Neuronal stem cell (in vitro differentiated cells): ENCODE data around the gene SDHB.

Experiments
- DNase-seq: peaks from one replicate; pipeline ENCODE4 v3.0.0-alpha.2; 2013; ENCODE audit warnings: low spot score
- H2AFZ ChIP-seq: one replicate; pipeline ENCODE4 v1.6.1; 2013; ENCODE audit warnings: mild to moderate bottlenecking, low read length, inconsistent platforms
- H2AK5ac ChIP-seq: 2 replicates; pipeline ENCODE4 v1.6.1; 2013; ENCODE audit warnings: low read depth, mild to moderate bottlenecking, inconsistent platforms, low read length, moderate library complexity, mixed read lengths
- H2BK120ac ChIP-seq: 2 replicates; pipeline ENCODE4 v1.6.1; 2013; ENCODE audit warnings: low read depth, mild to moderate bottlenecking, inconsistent platforms, low read length, moderate library complexity, mixed read lengths
- H2BK12ac ChIP-seq: one replicate; pipeline ENCODE4 v1.6.1; 2013; ENCODE audit warnings: low read length, inconsistent platforms
- H2BK15ac ChIP-seq: 2 replicates; pipeline ENCODE4 v1.6.1; 2013; ENCODE audit warnings: mild to moderate bottlenecking, low read length, inconsistent platforms, mixed read lengths
- H2BK5ac ChIP-seq: one replicate; pipeline ENCODE4 v1.6.1; 2013; ENCODE audit warnings: inconsistent platforms, mild to moderate bottlenecking, low read length, moderate library complexity
- H3K14ac ChIP-seq: one replicate; pipeline ENCODE4 v1.6.1; 2013; ENCODE audit warnings: low read length, inconsistent platforms
- H3K18ac ChIP-seq: 2 replicates; pipeline ENCODE4 v1.6.1; 2013; ENCODE audit warnings: low read length, inconsistent platforms
- H3K23ac ChIP-seq: 2 replicates; pipeline ENCODE4 v1.6.1; 2013; ENCODE audit warnings: low read depth, mild to moderate bottlenecking, mixed read lengths, low read length, inconsistent platforms; ENCODE audit not compliant: poor library complexity
- H3K27ac ChIP-seq: replicated peaks from 3 replicates; pipeline ENCODE4 v1.5.1; 2013; ENCODE audit warnings: low read length, inconsistent platforms
- H3K27me3 ChIP-seq, 3 experiments: 2 replicates each; pipeline ENCODE4 v1.6.1; 2013; ENCODE audit warnings: low read length in 3 of 3, mild to moderate bottlenecking in 2 of 3, inconsistent platforms in 1 of 3, low read depth in 1 of 3, mixed read lengths in 1 of 3, moderate library complexity in 1 of 3; ENCODE audit not compliant: control insufficient read depth in 3 of 3, insufficient read depth in 3 of 3
- H3K36me3 ChIP-seq, 2 donors: replicated peaks in 1 of 2; 2 replicates each; pipeline ENCODE4 v1.6.1; 2013; ENCODE audit warnings: low read length in 2 of 2; ENCODE audit not compliant: control insufficient read depth in 2 of 2, insufficient read depth in 2 of 2
- H3K4ac ChIP-seq: 2 replicates; pipeline ENCODE4 v1.6.1; 2013; ENCODE audit warnings: inconsistent platforms, mild to moderate bottlenecking, low read length, moderate library complexity
- H3K4me1 ChIP-seq, 2 donors: 1 replicate in 1 of 2; 2 replicates in 1 of 2; pipeline ENCODE4 v1.6.1; 2013; ENCODE audit warnings: low read length in 2 of 2, low read depth in 1 of 2; ENCODE audit not compliant: control insufficient read depth in 2 of 2, insufficient read depth in 1 of 2
- H3K4me2 ChIP-seq: one replicate; pipeline ENCODE4 v1.6.1; 2013; ENCODE audit warnings: mild to moderate bottlenecking, low read length, inconsistent platforms; ENCODE audit not compliant: insufficient read depth, poor library complexity, severe bottlenecking
- H3K4me3 ChIP-seq, 2 donors: 2 replicates each; pipeline ENCODE4 v1.5.1; 2013; ENCODE audit warnings: low read length in 2 of 2, mild to moderate bottlenecking in 2 of 2, inconsistent platforms in 1 of 2, moderate library complexity in 1 of 2
- H3K79me1 ChIP-seq: one replicate; pipeline ENCODE4 v1.6.1; 2013; ENCODE audit warnings: low read depth, mild to moderate bottlenecking, inconsistent platforms, low read length, moderate library complexity
- H3K9ac ChIP-seq: one replicate; pipeline ENCODE4 v1.6.1; 2013; ENCODE audit warnings: mild to moderate bottlenecking, low read depth, low read length, inconsistent platforms; ENCODE audit not compliant: poor library complexity
- H3K9me3 ChIP-seq, 2 donors: replicated peaks in 1 of 2; 2 replicates each; pipeline versions ENCODE3 to v1.6.1; 2013; ENCODE audit warnings: low read length in 2 of 2, mild to moderate bottlenecking in 2 of 2, inconsistent platforms in 1 of 2, low read depth in 1 of 2, mixed read lengths in 1 of 2, moderate library complexity in 1 of 2; ENCODE audit not compliant: control insufficient read depth in 2 of 2, insufficient read depth in 1 of 2
- H4K8ac ChIP-seq: one replicate; pipeline ENCODE4 v1.6.1; 2013; ENCODE audit warnings: low read depth, mild to moderate bottlenecking, inconsistent platforms, low read length, moderate library complexity
- H4K91ac ChIP-seq: one replicate; pipeline ENCODE4 v1.6.1; 2013; ENCODE audit warnings: low read length, low read depth, mild to moderate bottlenecking, inconsistent platforms; ENCODE audit not compliant: poor library complexity
- WGBS, 2 donors: extraction: QIAGEN DNeasy Blood & Tissue Kit; methylation state at CpG; one replicate each; pipeline ENCODE4 v1.1.7; 2013; ENCODE audit warnings: missing lambda C conversion rate in 2 of 2, mixed read lengths in 1 of 2; ENCODE audit not compliant: insufficient read length in 2 of 2, insufficient replicate concordance in 1 of 2; ENCODE audit errors: extremely low coverage in 2 of 2; 5-methylcytosine and 5-hydroxymethylcytosine counted together

Gene SDHB

GRCh38 chr1:17095141-17095540, 41.3 kb upstream of the SDHB start:
- no peak overlapping the region for H4K91ac ChIP-seq
- H3K4me3 ChIP-seq = no peak overlapping the region
- H3K18ac ChIP-seq = no peak overlapping the region
- WGBS, 2 donors = no CpG with 5 or more reads among the region's 4 CpGs
- no peak overlapping the region for H2AK5ac ChIP-seq
- no peak overlapping the region for H3K4ac ChIP-seq
- no peak overlapping the region for H2AFZ ChIP-seq
- no peak overlapping the region for H3K23ac ChIP-seq
- no peak overlapping the region for H3K4me2 ChIP-seq
- H2BK12ac ChIP-seq = no peak overlapping the region
- no peak overlapping the region for H2BK15ac ChIP-seq
- DNase-seq = no peak
- H3K4me1 ChIP-seq = peaks cover 0 to 19% of the 10 kb centered on the region in 2 donors
- H2BK120ac ChIP-seq = no peak overlapping the region
- peaks cover 0 to 45% (median 0%) of the 10 kb centered on the region in 3 experiments for H3K27me3 ChIP-seq
- no peak overlapping the region for H3K9ac ChIP-seq
- H3K27ac ChIP-seq = no peak overlapping the region
- no peaks in the 10 kb centered on the region for H3K36me3 ChIP-seq
- H3K79me1 ChIP-seq = no peaks in the 10 kb centered on the region
- H3K9me3 ChIP-seq = peaks cover 0 to 2% of the 10 kb centered on the region in 2 donors
- no peak overlapping the region for H2BK5ac ChIP-seq
- no peak overlapping the region for H3K14ac ChIP-seq
- H4K8ac ChIP-seq = no peak overlapping the region

- Histone ChIP-seq H4K91ac (no peak overlapping the region), H2BK120ac (no peak overlapping the region), H3K27me3 (peaks cover 0 to 48% (median 0%) of the 10 kb centered on the region in 3 experiments), H3K4me2 (no peak overlapping the region), H2BK5ac (no peak overlapping the region), H3K27ac (no peak overlapping the region), H2AFZ (no peak overlapping the region), H3K4me1 (peaks cover under 1 to 21% of the 10 kb centered on the region in 2 donors), H4K8ac (no peak overlapping the region), H3K4me3 (no peak overlapping the region), H3K14ac (no peak overlapping the region), H3K79me1 (no peaks in the 10 kb centered on the region), H3K18ac (no peak overlapping the region), H3K23ac (no peak overlapping the region), H2AK5ac (no peak overlapping the region), H3K9me3 (peaks cover 0 to 2% of the 10 kb centered on the region in 2 donors), H3K36me3 (no peaks in the 10 kb centered on the region), H2BK15ac (no peak overlapping the region), H3K4ac (no peak overlapping the region), H2BK12ac (no peak overlapping the region), H3K9ac (no peak overlapping the region)
- no peak for DNase-seq
- WGBS, 2 donors = no CpG with 5 or more reads among the region's 5 CpGs
Measured at GRCh38 chr1:17094664-17095063, 40.8 kb upstream of the SDHB start.

- peaks cover 0 to 2% of the 10 kb centered on the region in 2 donors for H3K9me3 ChIP-seq
- H4K91ac ChIP-seq = no peak overlapping the region
- H2BK120ac ChIP-seq = no peak overlapping the region
- H2AFZ ChIP-seq = no peak overlapping the region
- H2BK12ac ChIP-seq = no peak overlapping the region
- H3K23ac ChIP-seq = no peak overlapping the region
- no peak overlapping the region for H2BK5ac ChIP-seq
- WGBS, 2 donors = no CpG with 5 or more reads among the region's 8 CpGs
- no peak overlapping the region for H2BK15ac ChIP-seq
- H3K9ac ChIP-seq = no peak overlapping the region
- no peak overlapping the region for H3K18ac ChIP-seq
- H3K4ac ChIP-seq = no peak overlapping the region
- H3K27me3 ChIP-seq = peaks cover 0 to 49% (median 0%) of the 10 kb centered on the region in 3 experiments
- H3K27ac ChIP-seq = no peak overlapping the region
- H2AK5ac ChIP-seq = peak overlapping the region; percentile 40
- H3K36me3 ChIP-seq = no peaks in the 10 kb centered on the region
- no peak overlapping the region for H3K4me3 ChIP-seq
- H3K79me1 ChIP-seq = no peaks in the 10 kb centered on the region
- no peak overlapping the region for H4K8ac ChIP-seq
- no peak for DNase-seq
- H3K4me1 ChIP-seq = peaks cover 7 to 26% of the 10 kb centered on the region in 2 donors
- no peak overlapping the region for H3K4me2 ChIP-seq
- H3K14ac ChIP-seq = no peak overlapping the region
Measured at GRCh38 chr1:17093822-17094393, 40.1 kb upstream of the SDHB start.

DNA sequence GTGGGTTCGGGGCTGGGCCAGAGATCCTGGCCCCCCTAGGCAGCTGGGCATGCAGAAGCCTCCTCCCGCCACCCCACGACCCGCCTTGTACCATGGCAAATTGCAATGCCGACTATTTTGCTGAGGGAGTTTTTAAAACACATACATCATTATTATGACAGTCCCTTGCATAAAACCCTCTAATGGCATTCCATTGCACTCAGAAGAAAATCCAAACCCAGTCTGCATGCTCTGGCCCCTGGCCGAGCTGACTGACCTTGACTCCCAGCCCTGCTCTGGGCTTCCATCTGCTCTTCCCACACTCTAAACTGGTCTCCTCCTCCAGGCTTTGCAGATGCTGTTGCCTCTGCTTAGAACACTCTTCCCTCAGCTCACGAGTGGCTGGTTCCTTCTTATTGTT, 37.4 kb upstream of the SDHB start:
- no peak overlapping the region for H3K23ac ChIP-seq
- no peak overlapping the region for H2BK5ac ChIP-seq
- no peak overlapping the region for H2BK15ac ChIP-seq
- no peak overlapping the region for H3K27ac ChIP-seq
- no peak overlapping the region for H4K8ac ChIP-seq
- no CpG with 5 or more reads among the region's 7 CpGs for WGBS, 2 donors
- H2BK12ac ChIP-seq = no peak overlapping the region
- no peak overlapping the region for H3K4me2 ChIP-seq
- H3K18ac ChIP-seq = no peak overlapping the region
- no peak for DNase-seq
- no peak overlapping the region for H4K91ac ChIP-seq
- peaks cover 8 to 13% of the 10 kb centered on the region in 2 donors for H3K4me1 ChIP-seq
- no peak overlapping the region for H2AK5ac ChIP-seq
- no peaks in the 10 kb centered on the region for H3K36me3 ChIP-seq
- no peak overlapping the region for H3K14ac ChIP-seq
- no peak overlapping the region for H3K4ac ChIP-seq
- no peak overlapping the region for H2BK120ac ChIP-seq
- H3K27me3 ChIP-seq = peaks cover 0 to 26% (median 0%) of the 10 kb centered on the region in 3 experiments
- H3K9ac ChIP-seq = no peak overlapping the region
- peaks cover 0 to 2% of the 10 kb centered on the region in 2 donors for H3K9me3 ChIP-seq
- H3K4me3 ChIP-seq = no peak overlapping the region
- no peak overlapping the region for H2AFZ ChIP-seq
- H3K79me1 ChIP-seq = no peaks in the 10 kb centered on the region
